HG02642 (cell line): ENCODE results near the gene TNFAIP8.

Experiments
- ATAC-seq: cut with Tn5 transposase; IDR thresholded peaks from one replicate; pipeline ENCODE4 v1.9.1; 2021; ENCODE audit warnings: mild to moderate bottlenecking; ENCODE audit not compliant: unreplicated experiment, poor library complexity

Gene TNFAIP8

GRCh38 chr5:119328753-119329602 lies 26.8 kb upstream of the TNFAIP8 start:
- no peak for ATAC-seq

DNA sequence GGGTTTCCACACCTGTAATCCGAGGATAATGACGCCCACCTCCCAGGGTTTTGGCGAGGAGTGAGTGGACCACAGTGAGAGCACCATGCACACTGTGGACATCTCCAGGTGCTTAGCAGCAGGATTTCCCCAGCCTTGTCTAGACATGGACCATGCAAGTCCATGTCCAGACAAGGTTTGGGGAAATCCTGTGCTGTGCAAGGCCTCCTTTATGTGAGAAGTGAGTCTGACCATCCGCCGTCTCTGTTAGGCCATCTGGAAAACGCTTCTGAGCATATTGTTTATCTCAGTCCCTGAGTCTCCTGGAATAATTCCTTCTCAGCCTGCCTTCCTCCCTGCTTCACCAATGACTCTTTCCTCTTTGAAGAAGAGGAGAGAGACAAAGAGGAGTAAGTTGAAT lies 26.2 kb upstream of the TNFAIP8 start:
- no peak for ATAC-seq

GRCh38 chr5:119330367-119331183 lies 25.2 kb upstream of the TNFAIP8 start:
- no peak for ATAC-seq

- no peak for ATAC-seq
These were observed 24.2 kb upstream of the TNFAIP8 start for GRCh38 chr5:119331566-119332095.

- ATAC-seq = no peak
These were observed 23.6 kb upstream of the TNFAIP8 start for GRCh38 chr5:119332208-119332607.

- peak; percentile 24 for ATAC-seq
These were observed 22.8 kb upstream of the TNFAIP8 start for GRCh38 chr5:119332978-119333401.

- ATAC-seq = peak; percentile 29
These were observed 22.4 kb upstream of the TNFAIP8 start for GRCh38 chr5:119333421-119333851.

GRCh38 chr5:119335261-119335677 lies 20.6 kb upstream of the TNFAIP8 start:
- ATAC-seq = no peak

DNA sequence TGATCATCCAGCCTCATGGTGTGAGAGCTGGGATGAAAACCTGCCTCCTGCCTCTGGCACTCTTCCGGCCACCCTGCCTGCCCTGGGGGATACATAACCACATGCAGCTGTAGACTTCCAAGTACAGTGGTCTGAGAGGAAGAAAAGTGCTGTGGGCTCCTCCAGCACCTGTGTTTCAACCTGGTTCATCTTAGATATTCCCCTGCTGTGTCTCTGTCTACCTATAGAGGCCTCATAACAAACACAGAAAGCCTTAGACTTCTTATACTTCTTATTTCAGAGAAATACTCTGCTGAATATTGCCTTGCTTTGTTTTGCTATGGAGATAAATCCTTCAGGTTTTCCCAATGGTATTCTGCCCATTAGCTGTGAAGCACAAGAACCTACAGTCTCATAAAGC lies 19.6 kb upstream of the TNFAIP8 start:
- ATAC-seq = no peak

GRCh38 chr5:119336845-119337580 lies 18.8 kb upstream of the TNFAIP8 start:
- no peak for ATAC-seq

GRCh38 chr5:119338326-119338946 lies 17.4 kb upstream of the TNFAIP8 start:
- no peak for ATAC-seq

GRCh38 chr5:119339344-119339743 lies 16.5 kb upstream of the TNFAIP8 start:
- no peak for ATAC-seq

DNA sequence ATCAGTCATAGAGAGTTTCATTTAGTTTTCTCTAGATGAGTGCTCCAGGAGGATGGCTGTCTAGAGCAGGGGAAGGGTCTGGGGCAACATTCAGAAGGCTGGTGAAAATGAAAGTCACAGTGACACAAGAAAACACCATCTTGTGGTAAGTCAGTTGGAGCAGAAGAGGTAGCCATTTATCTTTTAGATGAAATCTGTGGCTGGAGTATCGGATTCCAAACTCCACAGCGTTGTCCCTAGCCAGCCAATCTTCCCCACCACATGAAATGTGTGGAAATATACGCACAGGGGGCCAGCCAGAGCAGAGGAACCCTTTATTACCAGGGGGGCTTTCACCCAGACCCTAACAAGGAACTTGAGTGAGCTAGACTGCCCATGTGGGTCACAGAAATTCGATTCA lies 15.9 kb upstream of the TNFAIP8 start:
- ATAC-seq = no peak

DNA sequence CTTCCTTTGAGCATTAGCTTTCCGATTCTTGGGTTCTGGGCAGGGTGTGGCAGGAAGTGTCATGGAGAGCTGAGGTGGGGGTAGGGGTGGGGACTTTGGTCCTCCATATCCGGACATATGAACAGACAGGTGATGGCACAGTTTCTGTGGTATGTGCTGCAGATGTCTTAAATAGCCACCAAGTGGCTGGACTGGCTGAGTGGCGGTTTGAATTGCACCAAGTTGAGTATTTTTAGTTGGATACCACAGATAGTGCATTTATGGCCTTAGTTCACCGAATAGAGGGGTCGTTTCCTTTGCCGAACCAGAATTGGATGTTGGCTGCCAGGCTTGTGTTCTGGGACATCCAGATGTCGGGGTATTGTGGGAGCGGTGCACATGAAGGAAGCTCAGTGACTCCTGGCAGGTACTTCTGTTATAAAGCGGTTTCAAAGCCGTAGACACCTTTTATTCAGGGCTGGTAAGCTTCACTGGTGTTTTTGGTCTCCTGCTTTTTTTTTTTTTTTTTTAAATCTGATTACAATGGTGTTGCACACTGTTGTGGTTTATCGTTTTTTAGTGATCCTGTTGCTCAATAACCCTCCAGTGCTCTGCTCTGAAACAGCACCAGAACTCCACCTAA lies 15.1 kb upstream of the TNFAIP8 start:
- ATAC-seq = peak; percentile 66

DNA sequence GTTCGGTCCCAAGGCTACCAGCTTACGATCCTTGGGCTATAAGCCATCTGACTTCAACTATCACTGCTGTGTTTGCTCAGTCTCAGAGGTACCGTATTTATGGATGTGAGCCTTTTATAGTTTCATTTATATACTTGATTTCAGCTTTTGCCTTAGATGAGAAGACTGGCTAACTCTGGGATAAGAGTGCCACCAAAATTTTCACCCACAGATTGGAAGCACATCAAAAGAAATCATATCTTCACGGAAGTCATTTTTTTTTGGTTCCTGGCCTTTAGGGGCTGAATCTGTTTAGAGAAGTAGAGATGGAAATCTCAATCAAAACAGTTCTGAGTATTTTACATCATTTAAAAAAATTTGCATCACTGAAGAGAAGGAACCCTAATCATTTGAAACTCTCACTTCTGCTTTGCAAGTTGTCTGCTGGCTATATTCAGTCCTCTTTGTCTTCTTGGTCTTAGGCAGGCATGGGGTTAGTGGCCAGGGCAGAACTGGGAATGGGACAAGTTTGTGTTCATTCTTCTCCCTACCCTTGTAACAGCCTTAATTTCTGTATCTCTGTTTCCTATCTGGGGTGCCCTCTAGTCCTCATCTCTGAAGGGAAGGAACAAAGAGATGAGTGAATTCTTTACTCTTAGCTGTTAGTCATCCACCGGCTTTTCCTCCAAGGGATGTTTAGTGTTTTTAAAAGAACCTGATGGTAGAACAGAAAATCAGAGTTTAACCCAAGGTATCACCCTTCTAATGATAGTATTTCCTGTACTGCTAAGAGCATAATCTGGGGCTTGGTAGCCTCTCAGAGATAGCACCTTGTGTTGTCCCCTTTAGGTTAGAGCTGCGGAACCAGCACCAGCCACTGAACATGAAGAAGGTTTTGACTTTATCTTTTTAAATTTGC lies 14.1 kb upstream of the TNFAIP8 start:
- ATAC-seq = peak; percentile 53

DNA sequence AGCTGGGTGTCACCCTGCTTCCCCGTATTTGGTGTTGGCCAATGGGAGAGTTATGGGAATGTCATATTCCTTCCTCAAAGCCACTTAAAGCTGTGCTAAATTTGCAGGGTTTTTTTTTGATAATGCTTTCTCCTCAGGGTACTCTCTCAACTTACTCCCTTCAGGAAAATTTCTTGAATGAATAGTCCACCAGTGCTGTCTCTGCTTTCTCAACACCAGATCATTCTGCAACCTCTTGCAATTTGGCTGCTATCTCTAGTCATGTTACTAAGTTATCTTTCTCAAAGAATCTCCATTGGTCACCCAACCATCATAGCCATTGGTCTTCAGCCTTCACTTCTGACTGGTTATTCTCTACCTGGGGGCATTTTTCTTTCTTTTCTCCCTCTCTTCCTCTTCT lies 13.4 kb upstream of the TNFAIP8 start:
- ATAC-seq = no peak

DNA sequence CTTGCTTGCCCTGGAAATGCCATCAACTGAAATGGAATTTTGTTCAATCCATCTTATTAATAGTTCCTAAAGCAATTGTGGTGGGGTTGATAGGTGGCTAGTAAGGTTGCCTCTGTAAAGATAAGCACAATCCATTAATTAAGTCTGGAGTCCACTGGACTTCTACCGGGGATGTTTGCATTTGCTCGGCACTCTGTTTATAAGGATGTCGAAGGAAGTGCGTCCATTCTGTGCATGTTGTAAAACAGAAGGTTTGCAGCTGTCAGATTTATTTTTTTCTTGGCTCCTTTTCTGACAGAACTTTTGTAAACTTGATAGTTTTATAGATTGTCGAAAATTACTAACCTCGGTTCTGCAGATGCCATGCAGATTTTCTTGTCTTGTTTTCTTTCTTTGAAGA lies 12.8 kb upstream of the TNFAIP8 start:
- ATAC-seq = no peak

- ATAC-seq = peak; percentile 27
These were observed 12.1 kb upstream of the TNFAIP8 start for GRCh38 chr5:119343766-119344165.

- ATAC-seq = no peak
These were observed 11.6 kb upstream of the TNFAIP8 start for GRCh38 chr5:119344231-119344630.
